IMR-90 (cell line): ENCODE data around the gene BRDT. TPM values are rescaled to one million over a fixed set of nuclear protein-coding genes. Genes with fewer than 3 reads are reported as not detected.

Source experiments
- ATAC-seq: fragments of 200-7000 bp; cut with Tn5 transposase; 2 replicates; pipeline ENCODE4 v1.9.1; 2020; ENCODE audit warnings: low read depth, mild to moderate bottlenecking, moderate library complexity
- BruUV-seq: library from RNA; stranded (reverse); fragments of 400-500 nt; replicated peaks from 2 replicates; lab custom pipeline; 2021; lab: Mats Ljungman, UMichigan
- CTCF ChIA-PET: fragments of 300-600 bp; formaldehyde crosslinking; extraction: SDS; loops from one replicate; lab custom pipeline; 2021; ENCODE audit warnings: antibody characterized with exemption; lab: Yijun Ruan, JAX
- POLR2A ChIA-PET: fragments of 300-600 bp; sonication (Branson Sonifier 250); formaldehyde crosslinking; loops from one replicate; lab custom pipeline; 2022; ENCODE audit warnings: antibody characterized with exemption; ENCODE audit not compliant: unreplicated experiment; lab: Charles Lee
- DNase-seq: peaks from one replicate; pipeline ENCODE4 v3.0.0; 2013
- H2AFZ ChIP-seq: replicated peaks from 2 replicates; pipeline ENCODE3; 2013; ENCODE audit warnings: low read length, mild to moderate bottlenecking; ENCODE audit not compliant: poor library complexity
- H2AK5ac ChIP-seq: 2 replicates; pipeline ENCODE4 v1.6.1; 2013; ENCODE audit warnings: low read depth, low read length, inconsistent platforms
- H2AK9ac ChIP-seq: replicated peaks from 2 replicates; pipeline ENCODE3; 2013; ENCODE audit warnings: mild to moderate bottlenecking, low read depth, low read length, moderate library complexity; ENCODE audit not compliant: poor library complexity
- H2BK120ac ChIP-seq: 2 replicates; pipeline ENCODE4 v1.6.1; 2013; ENCODE audit warnings: low read depth, low read length, inconsistent platforms
- H2BK15ac ChIP-seq: 3 replicates; pipeline ENCODE4 v1.6.1; 2013; ENCODE audit warnings: low read depth, low read length, inconsistent platforms
- H2BK20ac ChIP-seq: 2 replicates; pipeline ENCODE4 v1.6.1; 2013; ENCODE audit warnings: low read depth, mild to moderate bottlenecking, inconsistent platforms, low read length, moderate library complexity
- H2BK5ac ChIP-seq: 2 replicates; pipeline ENCODE4 v1.6.1; 2013; ENCODE audit warnings: mild to moderate bottlenecking, low read depth, low read length, inconsistent platforms; ENCODE audit not compliant: poor library complexity, severe bottlenecking
- H3K14ac ChIP-seq: replicated peaks from 2 replicates; pipeline ENCODE4 v1.6.1; 2013; ENCODE audit warnings: low read depth, low read length, inconsistent platforms
- H3K18ac ChIP-seq: 2 replicates; pipeline ENCODE4 v1.6.1; 2013; ENCODE audit warnings: low read depth, low read length, control low read depth
- H3K23ac ChIP-seq: 2 replicates; pipeline ENCODE4 v1.6.1; 2013; ENCODE audit warnings: low read depth, low read length, inconsistent platforms
- H3K27ac ChIP-seq: 2 replicates; pipeline ENCODE4 v1.5.1; 2013; ENCODE audit warnings: mild to moderate bottlenecking, control low read depth, low read length; ENCODE audit not compliant: insufficient read depth
- H3K27me3 ChIP-seq: 2 replicates; pipeline ENCODE4 v1.6.1; 2013; ENCODE audit warnings: low read length; ENCODE audit not compliant: control insufficient read depth, insufficient read depth
- H3K36me3 ChIP-seq: 2 replicates; pipeline ENCODE4 v1.6.1; 2013; ENCODE audit warnings: low read length, mixed read lengths; ENCODE audit not compliant: control insufficient read depth, insufficient read depth
- H3K4ac ChIP-seq: 2 replicates; pipeline ENCODE4 v1.6.1; 2013; ENCODE audit warnings: low read depth, low read length, inconsistent platforms
- H3K4me1 ChIP-seq: 2 replicates; pipeline ENCODE4 v1.6.1; 2013; ENCODE audit warnings: low read length, mixed read lengths; ENCODE audit not compliant: control insufficient read depth, insufficient read depth
- H3K4me2 ChIP-seq: 2 replicates; pipeline ENCODE4 v1.6.1; 2013; ENCODE audit warnings: low read depth, mild to moderate bottlenecking, control low read depth, low read length, moderate library complexity
- H3K4me3 ChIP-seq: 2 replicates; pipeline ENCODE4 v1.5.1; 2013; ENCODE audit warnings: low read depth, mild to moderate bottlenecking, control low read depth, low read length, moderate library complexity; ENCODE audit not compliant: insufficient read depth
- H3K56ac ChIP-seq: 2 replicates; pipeline ENCODE4 v1.6.1; 2013; ENCODE audit warnings: low read length, inconsistent platforms; ENCODE audit not compliant: insufficient read depth; ENCODE audit errors: extremely low read depth
- H3K79me1 ChIP-seq, 2 experiments: 2 replicates each; pipeline ENCODE4 v1.6.1; 2013; ENCODE audit warnings: low read length in 2 of 2, inconsistent platforms in 1 of 2, low read depth in 1 of 2
- H3K9ac ChIP-seq: 2 replicates; pipeline ENCODE4 v1.6.1; 2013; ENCODE audit warnings: low read depth, low read length, control low read depth
- H3K9me1 ChIP-seq: 2 replicates; pipeline ENCODE4 v1.6.1; 2013; ENCODE audit warnings: low read length, inconsistent platforms; ENCODE audit not compliant: insufficient read depth
- H3K9me3 ChIP-seq: 2 replicates; pipeline ENCODE4 v1.6.1; 2013; ENCODE audit warnings: low read length; ENCODE audit not compliant: control insufficient read depth, insufficient read depth
- H4K20me1 ChIP-seq: 2 replicates; pipeline ENCODE4 v1.6.1; 2013; ENCODE audit warnings: low read length, inconsistent platforms; ENCODE audit not compliant: insufficient read depth
- H4K5ac ChIP-seq: 2 replicates; pipeline ENCODE4 v1.6.1; 2013; ENCODE audit warnings: mild to moderate bottlenecking, low read depth, low read length, control low read depth
- H4K8ac ChIP-seq, 2 experiments: 2 replicates each; pipeline ENCODE4 v1.6.1; 2013; ENCODE audit warnings: low read depth in 2 of 2, low read length in 2 of 2, control low read depth in 1 of 2, inconsistent platforms in 1 of 2
- H4K91ac ChIP-seq: 2 replicates; pipeline ENCODE4 v1.6.1; 2013; ENCODE audit warnings: low read depth, low read length, inconsistent platforms; ENCODE audit not compliant: insufficient read depth
- CEBPB ChIP-seq: IDR thresholded peaks from 2 replicates; pipeline ENCODE4 v1.6.1; 2012; ENCODE audit warnings: low read depth, low read length, improper control_type of control experiment
- FOS ChIP-seq: fragments of 150-350 bp; IDR thresholded peaks from 2 replicates; pipeline ENCODE4 v1.6.1; 2016; ENCODE audit warnings: low read depth, low read length
- MAFK ChIP-seq: IDR thresholded peaks from 2 replicates; pipeline ENCODE4 v1.6.1; 2012; ENCODE audit warnings: low read depth, low read length, improper control_type of control experiment
- MXI1 ChIP-seq: IDR thresholded peaks from 2 replicates; pipeline ENCODE4 v1.6.1; 2012; ENCODE audit warnings: low read depth, mild to moderate bottlenecking, low read length, moderate library complexity, borderline replicate concordance
- POLR2A ChIP-seq: IDR thresholded peaks from 2 replicates; pipeline ENCODE4 v1.6.1; 2012; ENCODE audit warnings: mild to moderate bottlenecking, low read depth, low read length
- RCOR1 ChIP-seq: IDR thresholded peaks from 2 replicates; pipeline ENCODE4 v1.6.1; 2012; ENCODE audit warnings: mild to moderate bottlenecking, low read length, improper control_type of control experiment; ENCODE audit not compliant: insufficient replicate concordance
- WGBS, 2 experiments: methylation state at CpG; one replicate each; pipeline versions ENCODE4 v1.1.5 to v1.1.7; 2013; ENCODE audit warnings: missing lambda C conversion rate in 2 of 2; ENCODE audit not compliant: insufficient read length in 1 of 2; ENCODE audit errors: extremely low coverage in 2 of 2; 5-methylcytosine and 5-hydroxymethylcytosine counted together
- dilution Hi-C: fragments of 300-500 bp; cut with HindIII; formaldehyde crosslinking; loops from one replicate; pipeline ENCODE4 v1.14.3; 2018; ENCODE audit warnings: low sequenced_read_pairs; ENCODE audit not compliant: unreplicated experiment
- in situ Hi-C: fragments of 300-500 bp; cut with MboI; formaldehyde crosslinking; loops from 3 replicates; pipeline ENCODE4 v1.14.3; 2019; ENCODE audit warnings: low sequenced_read_pairs, inconsistent platforms, mixed read lengths
- intact Hi-C: fragments of 100-400 bp; cut with micrococcal nuclease; formaldehyde crosslinking; loops from 2 replicates; pipeline ENCODE4 v1.10.0; 2022
- polyA plus RNA-seq, 3 experiments: library from polyadenylated mRNA; depleted of rRNA; stranded (reverse); fragments of >200 nt; gene quantifications; 2 replicates each; pipeline ENCODE4 v1.2.3, GENCODE V29; 2012; ENCODE audit warnings: low replicate concordance in 1 of 3
- total RNA-seq: library from RNA; depleted of rRNA; stranded (reverse); fragments of >200 nt; gene quantifications from 2 replicates; pipeline ENCODE4 v1.2.3, GENCODE V29; 2012
- TF ChIP-seq, protein P1 (sequence below): fragments of 150-350 bp; IDR thresholded peaks from 2 replicates; pipeline ENCODE4 v1.6.1; 2016; ENCODE audit warnings: low read depth, mild to moderate bottlenecking, low read length, moderate library complexity, borderline replicate concordance

Gene BRDT
- total and polyA plus RNA-seq, 2 of the 4 experiments (the other 2 are of a cell fraction): not detected

DNA sequence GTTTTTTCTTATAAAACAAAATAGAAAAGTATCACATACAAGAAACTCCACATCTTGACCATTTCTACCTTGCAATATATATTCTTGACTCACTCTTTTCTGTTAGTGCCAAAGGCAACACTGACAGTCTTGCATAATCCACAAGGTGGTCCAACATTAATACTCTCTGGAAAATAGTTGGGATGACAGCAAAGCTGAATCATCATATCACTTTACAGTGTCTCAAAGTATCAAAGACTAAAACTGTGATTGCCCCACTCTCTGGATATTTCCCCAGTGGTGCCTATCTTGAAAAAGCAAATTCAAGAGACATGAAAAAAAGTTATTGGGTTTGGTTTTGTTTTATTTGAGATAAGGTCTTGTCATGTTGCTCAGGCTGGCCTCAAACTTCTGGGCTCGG, 48.6 kb upstream of the BRDT start:
- no TSS peak for BruUV-seq
- H3K9me1 ChIP-seq: peaks cover 9% of the 10 kb centered on the region; the same call in 1 of the 2 replicates
- no peak overlapping the region for H3K23ac ChIP-seq
- peak overlapping the region; percentile 37; the same call in 1 of the 2 replicates for H3K4me2 ChIP-seq
- H2AFZ ChIP-seq: no peak overlapping the region
- H4K5ac ChIP-seq: no peak overlapping the region
- POLR2A ChIA-PET: no interaction called here
- H3K18ac ChIP-seq: peak overlapping the region; percentile 89
- H3K4ac ChIP-seq: peak overlapping the region; percentile 40; the same call in 1 of the 2 replicates
- no peak overlapping the region for H3K9ac ChIP-seq
- CTCF ChIA-PET: no interaction called here
- peaks cover 7% of the 10 kb centered on the region; the same call in 1 of the 2 replicates for H3K4me1 ChIP-seq
- no peaks in the 10 kb centered on the region for H3K79me1 ChIP-seq
- peak overlapping the region; percentile 66; the same call in 1 of the 2 replicates for H3K27ac ChIP-seq
- H3K27me3 ChIP-seq: no peaks in the 10 kb centered on the region
- H2AK9ac ChIP-seq: no peak overlapping the region
- no peak overlapping the region for H3K56ac ChIP-seq
- in situ Hi-C loops: no loop called here
- peak overlapping the region; percentile 82 for H2BK5ac ChIP-seq
- no peak overlapping the region for H3K4me3 ChIP-seq
- H2BK120ac ChIP-seq: peak overlapping the region; percentile 14; the same call in 1 of the 2 replicates
- peak; percentile 96 for DNase-seq
- WGBS, 2 experiments: no CpG with 5 or more reads among the region's 1 CpG
- peak overlapping the region; percentile 73; the same call in 2 of the 3 replicates for H2BK15ac ChIP-seq
- peaks cover 3% of the 10 kb centered on the region; the same call in 1 of the 2 replicates for H4K20me1 ChIP-seq
- dilution Hi-C loops: no loop called here
- intact Hi-C loops: no loop called here
- H4K91ac ChIP-seq: no peak overlapping the region; the same call in 1 of the 2 replicates
- peak; percentile 59 for ATAC-seq
- no peaks in the 10 kb centered on the region for H3K36me3 ChIP-seq
- H2BK20ac ChIP-seq: peak overlapping the region; percentile 13; the same call in 1 of the 2 replicates
- no peak overlapping the region for H4K8ac ChIP-seq
- H2AK5ac ChIP-seq: peak overlapping the region; percentile 47; the same call in 1 of the 2 replicates
- peak; percentile 77 for TF ChIP-seq RCOR1
- TF ChIP-seq CEBPB: peak; percentile 98
- TF ChIP-seq POLR2A: no peak
- TF ChIP-seq FOS: peak; percentile 56; the same call in 1 of the 2 replicates
- TF ChIP-seq, protein P1, sequence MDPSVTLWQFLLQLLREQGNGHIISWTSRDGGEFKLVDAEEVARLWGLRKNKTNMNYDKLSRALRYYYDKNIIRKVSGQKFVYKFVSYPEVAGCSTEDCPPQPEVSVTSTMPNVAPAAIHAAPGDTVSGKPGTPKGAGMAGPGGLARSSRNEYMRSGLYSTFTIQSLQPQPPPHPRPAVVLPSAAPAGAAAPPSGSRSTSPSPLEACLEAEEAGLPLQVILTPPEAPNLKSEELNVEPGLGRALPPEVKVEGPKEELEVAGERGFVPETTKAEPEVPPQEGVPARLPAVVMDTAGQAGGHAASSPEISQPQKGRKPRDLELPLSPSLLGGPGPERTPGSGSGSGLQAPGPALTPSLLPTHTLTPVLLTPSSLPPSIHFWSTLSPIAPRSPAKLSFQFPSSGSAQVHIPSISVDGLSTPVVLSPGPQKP: no peak
- TF ChIP-seq MXI1: no peak
- peak; percentile 54 for TF ChIP-seq MAFK
- no peak overlapping the region for H3K14ac ChIP-seq
- no peaks in the 10 kb centered on the region for H3K9me3 ChIP-seq
